ENCODE measurements around the gene GALNT13.
"Not testable (repeated sequence)": the region's sequence is repeated elsewhere in the genome, so short reads cannot be mapped to it uniquely, and the experiment has no call there.

Gene GALNT13

DNA sequence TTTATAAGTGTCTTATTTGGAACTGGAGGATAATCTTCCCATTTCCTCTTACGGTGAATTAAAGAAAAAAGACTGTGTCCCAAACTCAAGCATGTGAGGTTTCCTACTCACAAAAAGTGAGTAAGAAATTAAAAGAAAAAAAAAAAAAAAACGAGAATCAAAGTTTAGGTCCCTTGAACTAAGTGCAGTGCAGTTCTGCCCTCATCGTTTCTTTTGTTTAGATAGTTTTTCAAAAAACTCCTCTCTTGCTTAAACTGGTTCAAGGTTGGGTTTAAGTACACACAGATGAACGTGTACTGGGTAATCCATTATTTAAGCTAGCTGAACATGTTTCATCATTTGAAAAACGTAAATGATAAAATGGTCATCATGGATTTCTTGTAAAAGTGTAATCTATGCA is 590.9 kb downstream of the GALNT13 start:
- no peak overlapping the region for H3K27ac Mint-ChIP-seq
- ATAC-seq (ENCODE audit: low read depth) (no peak), DNase-seq (ENCODE audit: low spot score in 2 of 2) (no peak)
- H3K4me1 Mint-ChIP-seq, result no peaks in the 10 kb centered on the region
- H3K9me3 Mint-ChIP-seq, result peaks cover 4% of the 10 kb centered on the region
- no peaks in the 10 kb centered on the region for H3K27me3 Mint-ChIP-seq
- H3K36me3 Mint-ChIP-seq, result no peaks in the 10 kb centered on the region
- no peak overlapping the region for H3K4me3 Mint-ChIP-seq

DNA sequence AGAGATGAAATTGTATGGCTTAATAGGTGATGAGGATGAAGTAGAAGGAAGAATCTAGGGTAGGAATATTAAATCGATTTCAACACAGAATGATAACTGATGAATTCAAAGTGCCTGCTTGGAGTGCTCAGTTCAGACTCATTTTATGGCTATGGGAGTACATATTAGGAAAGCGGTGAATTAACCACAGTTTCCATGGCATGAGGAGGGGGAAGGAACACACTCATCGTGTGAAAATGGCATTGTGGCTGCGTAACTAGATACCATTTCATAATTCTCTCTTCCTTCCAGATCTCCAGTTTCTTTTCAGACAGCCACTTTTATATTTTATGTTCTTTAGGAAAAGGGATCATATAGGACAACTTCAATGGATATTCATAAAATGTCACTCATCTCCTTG is 594.5 kb downstream of the GALNT13 start:
- Mint-ChIP-seq H3K9me3 (peaks cover 4% of the 10 kb centered on the region), H3K27ac (no peak overlapping the region), H3K27me3 (no peaks in the 10 kb centered on the region), H3K4me3 (no peak overlapping the region), H3K4me1 (no peaks in the 10 kb centered on the region), H3K36me3 (no peaks in the 10 kb centered on the region)
- ATAC-seq (ENCODE audit: low read depth) (no peak), DNase-seq (ENCODE audit: low spot score in 2 of 2) (no peak)

DNA sequence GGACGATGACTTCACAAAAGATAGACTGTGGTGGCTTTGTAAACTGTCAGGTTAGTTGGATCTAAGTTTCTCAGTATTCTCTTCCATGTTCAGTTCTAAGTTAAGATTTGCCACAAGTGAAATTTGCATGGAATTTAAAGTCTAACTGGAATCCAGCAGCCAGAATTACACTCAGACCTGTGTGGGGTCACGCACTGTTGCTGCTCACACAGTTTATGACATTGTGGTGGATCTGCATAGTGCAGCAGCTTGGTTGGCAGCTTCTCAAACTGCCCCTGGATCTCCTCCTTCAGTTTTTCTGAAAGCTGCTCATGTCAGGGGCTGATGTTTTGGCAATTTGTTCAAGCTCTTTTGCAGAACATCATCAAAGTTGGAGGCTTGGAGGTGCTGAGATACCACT is 598.7 kb downstream of the GALNT13 start:
- no peak for ATAC-seq (ENCODE audit: low read depth)
- DNase-seq (ENCODE audit: low spot score in 2 of 2), result no peak
- H3K4me3 Mint-ChIP-seq, result no peak overlapping the region
- peaks cover 2% of the 10 kb centered on the region for H3K9me3 Mint-ChIP-seq
- no peak overlapping the region for H3K27ac Mint-ChIP-seq
- H3K4me1 Mint-ChIP-seq, result no peaks in the 10 kb centered on the region
- H3K36me3 Mint-ChIP-seq, result no peaks in the 10 kb centered on the region
- H3K27me3 Mint-ChIP-seq, result no peaks in the 10 kb centered on the region

DNA sequence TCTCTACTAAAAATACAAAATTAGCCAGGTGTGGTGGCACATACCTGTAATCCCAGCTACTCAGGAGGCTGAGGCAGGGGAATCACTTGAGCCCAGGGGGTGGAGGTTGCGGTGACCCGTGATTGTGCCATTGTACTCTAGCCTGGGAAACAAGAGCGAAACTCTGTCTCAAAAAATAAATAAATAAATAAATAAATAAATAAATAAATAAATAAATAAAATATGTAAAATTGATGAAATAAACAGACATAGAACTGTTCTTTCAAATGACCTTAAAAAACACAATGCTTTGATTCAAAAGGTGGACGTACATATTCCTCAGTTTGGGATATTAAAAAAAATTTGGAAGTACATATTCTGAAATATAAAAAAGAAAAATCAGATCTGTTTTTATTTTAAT is 599.8 kb downstream of the GALNT13 start:
- not testable (repeated sequence) for ATAC-seq (ENCODE audit: low read depth); H3K27me3 Mint-ChIP-seq; H3K36me3 Mint-ChIP-seq; H3K4me3 Mint-ChIP-seq; H3K4me1 Mint-ChIP-seq; DNase-seq (ENCODE audit: low spot score in 2 of 2); H3K27ac Mint-ChIP-seq; H3K9me3 Mint-ChIP-seq

DNA sequence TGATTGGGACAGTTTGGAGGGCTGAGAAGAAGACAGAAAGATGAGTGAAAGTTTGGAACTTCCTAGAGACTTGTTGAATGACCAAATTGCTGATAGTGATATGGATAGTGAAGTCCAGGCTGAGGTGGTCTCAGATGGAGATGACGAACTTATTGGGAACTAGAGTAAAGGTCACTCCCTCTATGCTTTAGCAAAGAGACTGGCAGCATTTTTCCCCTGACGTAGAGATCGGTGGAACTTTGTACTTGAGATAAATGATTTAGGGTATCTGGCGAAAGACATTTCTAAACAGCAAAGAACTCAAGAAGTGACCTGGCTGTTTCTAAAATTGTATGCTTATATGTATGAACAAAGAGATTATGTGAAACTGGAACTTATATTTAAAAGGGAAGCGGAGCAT is 605.6 kb downstream of the GALNT13 start:
- Mint-ChIP-seq H3K27ac (no peak overlapping the region), H3K27me3 (peaks cover 1% of the 10 kb centered on the region), H3K4me3 (no peak overlapping the region), H3K36me3 (peaks cover 1% of the 10 kb centered on the region), H3K9me3 (peaks cover 1% of the 10 kb centered on the region), H3K4me1 (no peaks in the 10 kb centered on the region)
- DNase-seq (ENCODE audit: low spot score in 2 of 2) (no peak), ATAC-seq (ENCODE audit: low read depth) (no peak)

DNA sequence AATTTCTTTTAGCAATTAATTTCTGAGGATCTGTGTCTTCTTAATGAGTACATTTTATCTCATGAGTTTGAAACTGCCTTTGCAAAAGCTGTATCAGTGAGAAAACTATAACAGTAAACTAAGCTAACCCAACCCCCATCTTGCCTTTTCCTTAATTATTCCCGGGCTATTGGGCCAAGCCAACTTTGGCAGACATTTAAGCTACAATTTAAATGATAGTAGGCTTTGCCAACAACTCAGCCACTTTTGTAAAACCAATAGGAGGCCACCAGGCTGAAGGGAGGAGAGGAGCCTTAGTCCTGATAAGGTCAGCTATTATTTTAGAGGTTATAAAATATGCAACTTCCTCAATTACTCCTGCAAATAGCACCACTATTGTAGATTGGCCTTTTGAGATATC is 608.8 kb downstream of the GALNT13 start:
- DNase-seq (ENCODE audit: low spot score in 2 of 2), result no peak
- no peak for ATAC-seq (ENCODE audit: low read depth)
- H3K27ac Mint-ChIP-seq, result no peak overlapping the region
- no peaks in the 10 kb centered on the region for H3K4me1 Mint-ChIP-seq
- H3K9me3 Mint-ChIP-seq, result peaks cover 1% of the 10 kb centered on the region
- no peak overlapping the region for H3K4me3 Mint-ChIP-seq
- H3K27me3 Mint-ChIP-seq, result peaks cover 1% of the 10 kb centered on the region
- H3K36me3 Mint-ChIP-seq, result peaks cover 1% of the 10 kb centered on the region

DNA sequence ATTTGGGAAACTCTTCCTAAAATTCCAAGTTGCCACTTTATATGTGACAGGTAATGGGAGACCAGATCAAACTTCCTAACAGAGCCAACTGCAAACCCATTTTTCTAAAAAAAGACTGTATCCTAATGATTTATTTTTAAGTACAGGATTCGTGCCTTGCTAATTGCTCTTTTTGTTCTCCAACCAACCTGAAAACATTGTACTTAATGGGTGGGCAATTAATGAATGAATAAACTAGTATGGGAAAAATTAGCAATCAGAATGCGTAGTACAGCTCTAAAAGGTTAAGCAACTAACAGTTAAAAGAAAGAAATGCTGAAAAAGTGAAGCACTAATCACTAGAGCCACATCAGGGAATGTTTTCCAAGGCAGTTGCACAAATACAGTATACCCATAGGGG is 609.6 kb downstream of the GALNT13 start:
- peaks cover 1% of the 10 kb centered on the region for H3K9me3 Mint-ChIP-seq
- ATAC-seq (ENCODE audit: low read depth) (no peak), DNase-seq (ENCODE audit: low spot score in 2 of 2) (no peak)
- H3K27ac Mint-ChIP-seq, result no peak overlapping the region
- no peaks in the 10 kb centered on the region for H3K4me1 Mint-ChIP-seq
- peaks cover 1% of the 10 kb centered on the region for H3K27me3 Mint-ChIP-seq
- no peak overlapping the region for H3K4me3 Mint-ChIP-seq
- peaks cover 1% of the 10 kb centered on the region for H3K36me3 Mint-ChIP-seq

DNA sequence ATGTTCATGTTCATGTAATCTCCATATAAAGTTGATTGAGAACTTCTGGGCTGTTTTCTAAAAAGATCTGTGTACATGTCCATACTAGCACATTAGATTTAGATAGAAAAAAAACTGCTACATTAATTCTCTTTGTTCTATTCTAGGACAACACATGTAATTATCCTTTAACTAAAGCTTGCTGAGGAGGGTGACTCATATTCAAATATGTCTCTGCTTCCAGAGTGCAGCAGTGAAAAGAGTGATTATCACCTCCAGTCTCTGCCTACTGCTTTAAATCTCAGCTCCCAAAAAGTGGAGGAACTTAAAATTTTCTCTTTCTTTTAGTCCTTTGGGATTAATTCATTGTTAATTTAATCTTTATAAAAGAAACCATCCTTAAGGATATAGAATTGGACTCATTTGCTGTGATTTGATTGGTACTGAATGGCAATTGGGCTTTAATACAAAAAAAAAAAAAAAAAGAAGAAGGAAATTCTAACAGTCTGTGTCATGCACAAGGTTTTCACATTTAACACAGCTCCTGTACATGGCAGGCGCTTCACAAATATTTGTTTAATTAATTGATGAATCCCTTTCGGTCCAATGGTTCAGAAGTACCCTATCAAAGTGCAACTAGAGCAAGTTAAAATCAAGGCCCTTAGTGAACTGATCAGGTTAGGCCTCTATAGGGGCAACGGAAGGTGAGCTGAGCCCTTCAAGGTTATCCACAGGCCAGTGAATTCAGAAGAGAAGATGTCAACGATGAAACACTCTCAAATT is 612.8 kb downstream of the GALNT13 start:
- no peaks in the 10 kb centered on the region for H3K4me1 Mint-ChIP-seq
- H3K4me3 Mint-ChIP-seq, result no peak overlapping the region
- DNase-seq (ENCODE audit: low spot score in 2 of 2) (no peak), ATAC-seq (ENCODE audit: low read depth) (no peak)
- no peaks in the 10 kb centered on the region for H3K36me3 Mint-ChIP-seq
- H3K27me3 Mint-ChIP-seq, result no peaks in the 10 kb centered on the region
- peaks cover 2% of the 10 kb centered on the region for H3K9me3 Mint-ChIP-seq
- no peak overlapping the region for H3K27ac Mint-ChIP-seq

DNA sequence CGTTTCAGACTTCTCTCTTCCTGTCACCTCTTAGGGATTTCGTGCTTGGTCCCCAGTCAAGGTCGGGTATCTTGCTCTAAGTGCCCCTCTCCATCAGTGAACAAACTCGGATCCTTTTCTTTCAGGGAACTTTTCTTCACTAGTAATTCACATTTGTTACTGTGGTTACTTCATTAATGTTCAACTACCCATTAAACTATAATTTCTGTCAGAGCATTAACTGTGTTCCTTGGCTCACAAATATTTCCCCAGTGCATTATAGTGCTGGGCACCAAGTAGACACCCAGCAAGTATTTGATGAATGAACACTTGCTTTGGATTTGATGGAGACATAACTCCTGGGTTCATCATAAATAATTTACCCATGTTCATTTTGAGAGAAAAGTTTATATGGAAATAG is 617.1 kb downstream of the GALNT13 start:
- no peaks in the 10 kb centered on the region for H3K4me1 Mint-ChIP-seq
- no peaks in the 10 kb centered on the region for H3K36me3 Mint-ChIP-seq
- H3K4me3 Mint-ChIP-seq, result no peak overlapping the region
- ATAC-seq (ENCODE audit: low read depth) (no peak), DNase-seq (ENCODE audit: low spot score in 2 of 2) (no peak)
- no peak overlapping the region for H3K27ac Mint-ChIP-seq
- no peaks in the 10 kb centered on the region for H3K27me3 Mint-ChIP-seq
- H3K9me3 Mint-ChIP-seq, result peaks cover 6% of the 10 kb centered on the region

DNA sequence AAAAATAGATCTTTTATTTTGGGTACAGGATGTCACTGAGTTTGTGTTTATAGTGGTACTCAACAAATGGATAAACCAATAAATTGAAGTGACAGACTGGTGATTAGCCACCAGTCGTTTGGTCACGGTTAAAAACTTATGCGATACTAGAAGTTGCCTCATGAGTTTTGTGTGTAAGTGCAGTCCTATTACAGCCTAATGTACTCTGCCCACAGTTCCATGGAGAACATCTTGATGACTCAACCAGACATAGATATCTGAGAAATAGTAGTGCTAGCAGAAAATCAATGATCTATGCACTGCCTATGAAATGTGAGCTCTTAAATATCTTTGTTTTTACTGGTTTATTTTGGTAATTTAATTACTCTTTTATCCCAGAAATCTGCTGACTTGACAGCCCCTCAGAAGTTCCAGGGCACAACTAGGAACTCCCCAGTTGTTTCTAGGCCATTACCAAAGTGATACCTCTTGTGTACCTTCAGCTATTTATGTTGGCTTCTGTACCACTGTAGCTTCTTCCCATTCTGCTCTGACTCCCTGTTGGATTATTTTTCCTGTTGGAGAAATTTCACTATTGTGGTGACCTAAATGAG is 617.6 kb downstream of the GALNT13 start:
- Mint-ChIP-seq H3K36me3 (no peaks in the 10 kb centered on the region), H3K27me3 (no peaks in the 10 kb centered on the region), H3K9me3 (peaks cover 6% of the 10 kb centered on the region), H3K4me1 (no peaks in the 10 kb centered on the region), H3K27ac (no peak overlapping the region), H3K4me3 (no peak overlapping the region)
- DNase-seq (ENCODE audit: low spot score in 2 of 2) (no peak), ATAC-seq (ENCODE audit: low read depth) (no peak)

DNA sequence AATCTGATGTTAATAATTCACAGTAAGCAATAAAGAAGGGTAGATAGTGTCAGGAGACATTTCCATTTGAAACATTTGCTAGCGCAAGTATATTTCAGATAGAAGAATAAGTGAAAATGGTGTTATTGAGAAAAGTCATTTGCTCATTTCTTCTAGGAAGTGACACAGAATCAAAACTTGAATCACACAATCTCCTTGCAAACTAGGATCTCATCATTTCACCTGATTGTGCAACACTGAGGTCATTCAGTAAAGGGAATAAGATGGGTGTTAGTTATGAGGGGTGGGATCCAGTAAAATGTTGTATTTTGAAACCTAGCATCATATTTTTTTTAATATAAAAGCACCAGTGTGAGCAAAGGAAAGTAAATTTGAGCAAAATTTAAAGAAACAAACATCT is 618.8 kb downstream of the GALNT13 start:
- Mint-ChIP-seq H3K27me3 (no peaks in the 10 kb centered on the region), H3K9me3 (peaks cover 6% of the 10 kb centered on the region), H3K4me1 (no peaks in the 10 kb centered on the region), H3K36me3 (no peaks in the 10 kb centered on the region), H3K4me3 (no peak overlapping the region), H3K27ac (no peak overlapping the region)
- ATAC-seq (ENCODE audit: low read depth) (no peak), DNase-seq (ENCODE audit: low spot score in 2 of 2) (no peak)

DNA sequence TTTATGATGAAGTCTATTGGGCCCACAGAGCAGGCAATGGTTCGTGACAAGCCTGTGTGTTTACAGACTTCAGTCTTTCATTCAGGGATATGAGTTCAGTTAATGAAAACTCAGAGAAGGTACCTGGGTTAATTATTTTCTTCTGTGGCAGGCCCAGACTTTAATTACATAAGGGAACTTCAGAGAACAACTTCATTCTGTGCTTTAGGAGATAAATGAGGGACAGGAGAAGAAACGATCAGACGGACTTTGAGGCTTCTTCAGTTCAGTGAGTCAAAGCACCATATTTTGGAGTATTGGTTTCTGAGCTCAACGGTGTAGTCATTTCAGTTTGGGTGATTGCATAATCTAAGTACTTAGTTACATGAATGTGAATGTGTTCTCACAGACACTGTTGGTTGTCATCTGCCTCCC is 623.7 kb downstream of the GALNT13 start:
- Mint-ChIP-seq H3K9me3 (peaks cover 6% of the 10 kb centered on the region), H3K27ac (no peak overlapping the region), H3K27me3 (no peaks in the 10 kb centered on the region), H3K4me3 (no peak overlapping the region), H3K36me3 (no peaks in the 10 kb centered on the region), H3K4me1 (no peaks in the 10 kb centered on the region)
- no peak for DNase-seq (ENCODE audit: low spot score in 2 of 2)
- no peak for ATAC-seq (ENCODE audit: low read depth)

DNA sequence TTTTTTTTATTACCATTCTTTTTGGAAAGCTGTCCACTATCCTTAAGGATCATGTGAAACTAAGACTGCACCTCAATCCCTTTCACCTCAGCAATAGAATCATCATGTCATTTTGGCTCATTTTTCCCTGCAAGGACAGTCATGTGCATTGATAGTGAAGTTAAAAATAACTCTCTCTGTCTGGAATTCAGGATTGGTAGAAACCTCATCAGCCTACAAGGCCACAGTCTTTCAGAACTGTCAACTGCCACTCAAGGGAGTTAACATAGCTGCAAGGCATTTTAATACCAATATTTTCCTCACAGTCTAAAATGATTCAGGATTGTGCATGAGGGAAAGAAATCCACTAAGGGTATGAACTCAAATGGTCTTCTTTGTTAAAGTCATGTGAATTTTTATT is 625.3 kb downstream of the GALNT13 start:
- H3K9me3 Mint-ChIP-seq, result peaks cover 5% of the 10 kb centered on the region
- DNase-seq (ENCODE audit: low spot score in 2 of 2) (no peak), ATAC-seq (ENCODE audit: low read depth) (no peak)
- no peaks in the 10 kb centered on the region for H3K4me1 Mint-ChIP-seq
- no peaks in the 10 kb centered on the region for H3K36me3 Mint-ChIP-seq
- no peak overlapping the region for H3K4me3 Mint-ChIP-seq
- H3K27me3 Mint-ChIP-seq, result no peaks in the 10 kb centered on the region
- H3K27ac Mint-ChIP-seq, result no peak overlapping the region
